NCI-H2081 (cell line): ENCODE data around the gene PIEZO1.

ENCODE experiments used
- DNase-seq, 2 experiments: peaks; one replicate each; lab custom pipeline; 2025; lab: John Stamatoyannopoulos, UW

Gene PIEZO1

GRCh38 chr16:88700636-88701482 is 84.2 kb downstream of the PIEZO1 start:
- DNase-seq, result no peak

DNA sequence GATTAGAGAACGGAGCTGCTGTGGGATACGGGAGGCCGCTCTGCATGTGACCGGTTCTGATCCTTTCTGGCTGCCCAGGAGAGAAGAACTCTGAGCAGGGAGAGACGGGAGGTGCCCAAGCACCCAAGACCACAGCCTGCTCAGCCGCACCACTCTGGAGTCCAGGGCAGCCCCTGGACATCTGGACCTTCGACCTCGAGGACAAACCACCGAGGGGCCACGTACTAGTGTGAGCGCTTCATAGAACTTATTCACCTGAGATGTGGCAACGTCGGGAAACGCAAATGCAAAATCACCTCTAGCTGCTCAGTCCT is 84.7 kb downstream of the PIEZO1 start:
- no peak for DNase-seq

GRCh38 chr16:88699180-88699579 is 85.8 kb downstream of the PIEZO1 start:
- DNase-seq, result no peak

GRCh38 chr16:88698646-88699045 is 86.4 kb downstream of the PIEZO1 start:
- no peak for DNase-seq

DNA sequence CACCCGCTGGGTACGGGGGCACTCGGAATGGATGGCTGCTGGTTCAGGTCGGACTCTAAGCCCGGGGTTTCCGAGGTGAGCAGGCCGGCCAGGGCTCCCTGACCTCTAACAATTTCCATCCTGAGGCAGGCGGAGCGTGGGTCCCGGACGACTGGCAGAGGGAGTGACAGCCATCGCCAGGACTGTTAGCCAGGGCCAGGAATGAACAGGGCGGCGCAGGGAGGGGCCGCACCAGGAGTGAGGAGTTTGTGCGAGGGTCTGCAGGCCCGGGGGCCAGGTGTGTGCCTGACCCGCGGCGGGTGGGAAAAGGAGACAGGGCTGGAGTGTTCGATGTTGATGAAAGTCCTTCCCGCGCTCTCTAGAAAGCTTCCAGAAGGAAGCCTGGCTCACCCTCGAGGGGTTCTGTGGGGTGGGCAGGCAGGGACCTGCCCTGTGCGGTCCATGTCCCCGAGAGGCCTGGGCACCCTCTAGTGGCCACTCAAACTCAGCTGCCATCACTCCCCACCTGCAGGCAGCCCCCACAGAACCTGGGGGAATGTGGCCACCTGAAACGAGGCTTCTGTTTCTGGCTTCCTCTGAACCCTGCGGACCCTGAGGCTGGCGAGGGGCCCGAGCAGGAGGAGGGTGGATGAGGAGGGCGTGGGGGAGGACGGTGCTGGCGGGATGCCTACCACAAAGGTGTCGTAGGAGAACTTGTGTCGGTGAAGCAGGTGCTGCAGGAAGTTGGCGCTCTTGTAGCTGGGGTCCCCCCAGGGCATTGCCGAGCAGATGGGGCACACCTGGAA is 87.0 kb downstream of the PIEZO1 start:
- DNase-seq, result no peak

DNA sequence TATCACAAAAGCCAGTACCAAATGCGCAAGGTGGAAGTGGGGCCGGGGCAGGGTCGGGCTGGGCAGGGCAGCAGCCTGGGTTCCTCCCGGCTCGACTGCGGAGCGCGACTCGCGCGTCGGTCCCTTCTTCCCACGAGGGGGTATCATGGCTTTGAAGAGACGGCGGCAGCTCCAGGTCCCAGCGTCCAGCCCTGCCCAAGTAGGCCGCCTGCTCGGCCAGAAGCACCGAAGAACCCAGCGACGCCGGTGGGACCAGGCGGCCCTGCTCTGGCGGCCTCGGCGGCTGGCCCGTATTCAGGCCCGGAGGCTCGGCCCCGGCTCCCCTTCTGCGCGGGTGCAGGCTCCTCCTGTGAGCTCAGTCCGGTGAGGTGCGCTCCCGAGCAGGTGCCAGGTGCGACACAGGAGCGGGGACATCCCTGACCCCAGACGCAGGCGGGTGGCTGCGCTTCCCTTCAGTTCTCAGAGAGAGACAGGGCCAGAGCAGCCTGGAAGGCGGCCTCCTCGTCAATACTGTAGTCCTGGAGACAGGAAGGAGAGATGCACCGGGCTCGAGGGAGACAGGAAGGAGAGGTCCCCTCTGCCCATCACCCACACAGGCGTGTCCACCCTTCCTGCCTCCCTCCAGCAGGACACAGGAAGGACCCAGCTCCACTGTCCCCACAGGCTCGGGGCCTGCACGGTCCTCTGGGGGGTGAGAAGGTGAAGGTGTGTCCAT is 87.7 kb downstream of the PIEZO1 start:
- DNase-seq, result no peak

GRCh38 chr16:88696441-88696840 is 88.6 kb downstream of the PIEZO1 start:
- DNase-seq, result no peak

- DNase-seq, result no peak
These were observed 89.3 kb downstream of the PIEZO1 start for GRCh38 chr16:88695753-88696152.

DNA sequence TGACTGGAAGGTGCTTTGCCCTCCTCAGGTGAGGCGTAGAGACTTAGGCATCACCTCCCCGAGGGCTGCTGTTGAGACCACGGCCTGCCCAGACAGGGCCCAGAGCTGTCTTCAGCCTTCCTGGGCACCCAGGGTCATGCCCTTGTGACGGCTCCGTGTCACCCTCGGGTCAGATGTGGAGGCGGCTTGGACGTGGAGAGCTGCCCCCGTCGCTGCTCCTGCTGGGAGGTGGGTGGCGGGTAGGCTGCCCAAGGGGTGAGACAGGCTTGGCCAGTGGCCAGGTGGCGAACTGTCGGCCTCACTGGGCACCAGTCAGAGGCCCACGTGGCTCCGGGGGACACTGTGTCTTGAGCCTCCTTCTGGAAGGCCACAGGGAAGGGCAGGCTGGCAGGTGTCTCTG is 89.8 kb downstream of the PIEZO1 start:
- DNase-seq, result no peak

DNA sequence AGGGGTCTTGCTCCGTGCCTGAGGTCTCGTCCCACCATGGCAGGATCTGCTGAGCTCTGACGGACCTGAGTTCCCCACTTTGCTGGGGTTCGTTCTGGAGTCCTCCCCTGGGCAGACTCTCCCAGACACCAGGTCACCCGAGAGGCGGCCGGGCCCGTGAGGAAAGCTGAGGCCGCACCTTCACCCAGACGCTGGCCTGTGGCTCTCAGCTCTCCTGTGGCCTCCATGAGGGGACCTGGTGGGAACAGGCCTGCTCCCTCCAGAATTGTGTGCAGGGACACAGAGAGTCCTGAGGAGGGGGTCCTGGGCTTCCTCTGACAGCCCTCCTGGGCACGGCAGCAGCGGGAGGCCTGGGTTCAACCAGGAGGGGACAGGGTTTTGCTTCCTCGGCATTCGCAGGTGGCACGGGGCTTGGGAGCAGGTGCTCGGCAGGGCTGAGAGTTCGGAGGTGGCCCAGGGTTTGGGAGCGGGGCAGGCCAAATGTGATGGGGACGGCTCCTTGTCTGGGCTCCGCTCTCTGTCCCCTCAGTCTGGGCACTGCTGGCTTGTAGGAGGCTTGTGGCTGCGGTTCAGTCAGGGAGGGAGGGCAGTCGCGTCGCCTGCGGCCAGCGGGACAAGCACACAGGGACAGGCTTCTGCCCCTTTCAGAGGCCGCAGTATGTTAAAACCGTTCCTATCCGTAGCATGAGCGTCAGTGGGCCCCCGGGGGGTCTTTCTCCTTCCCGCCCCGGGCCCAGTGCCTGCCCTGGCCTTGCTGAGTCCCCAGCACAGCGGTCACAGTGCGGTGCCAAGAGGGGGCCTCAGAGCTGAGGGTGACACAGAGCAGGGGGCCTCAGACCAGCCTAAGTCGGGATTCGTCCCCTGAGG is 90.6 kb downstream of the PIEZO1 start:
- DNase-seq, result no peak

- no peak for DNase-seq
These were observed 91.4 kb downstream of the PIEZO1 start for GRCh38 chr16:88693420-88694177.

- no peak for DNase-seq
These were observed 92.2 kb downstream of the PIEZO1 start for GRCh38 chr16:88692861-88693260.

DNA sequence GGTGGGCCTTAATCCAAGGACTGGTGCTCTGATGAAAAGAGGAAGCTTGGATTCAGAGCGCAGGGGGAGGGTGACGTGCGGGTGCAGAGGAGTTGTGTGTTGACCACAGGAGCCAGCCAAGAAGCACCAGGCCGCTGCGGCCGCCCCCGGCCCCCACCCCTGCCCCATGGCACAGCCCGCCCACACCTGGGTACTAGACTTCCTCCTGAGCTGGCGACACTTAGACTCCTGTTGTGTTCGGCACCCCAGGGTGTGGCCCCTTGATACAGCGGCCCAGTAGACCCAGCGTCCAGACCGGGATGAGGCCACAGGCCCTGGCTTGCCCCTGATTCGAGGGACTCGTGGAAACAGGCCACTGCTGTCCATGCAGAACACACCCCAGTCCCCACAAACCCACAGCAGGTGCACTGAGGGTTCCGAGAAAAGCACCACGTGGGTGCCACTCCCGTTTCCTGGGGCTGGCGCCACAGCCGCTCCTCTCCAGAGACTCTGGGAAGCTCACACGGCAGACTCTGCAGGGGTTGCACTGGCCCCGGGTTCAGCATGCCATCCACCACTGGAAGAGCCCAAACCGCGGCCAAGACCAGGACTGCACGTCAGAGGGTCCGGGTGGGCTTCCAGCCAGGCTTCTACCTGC is 93.0 kb downstream of the PIEZO1 start:
- DNase-seq, result no peak

DNA sequence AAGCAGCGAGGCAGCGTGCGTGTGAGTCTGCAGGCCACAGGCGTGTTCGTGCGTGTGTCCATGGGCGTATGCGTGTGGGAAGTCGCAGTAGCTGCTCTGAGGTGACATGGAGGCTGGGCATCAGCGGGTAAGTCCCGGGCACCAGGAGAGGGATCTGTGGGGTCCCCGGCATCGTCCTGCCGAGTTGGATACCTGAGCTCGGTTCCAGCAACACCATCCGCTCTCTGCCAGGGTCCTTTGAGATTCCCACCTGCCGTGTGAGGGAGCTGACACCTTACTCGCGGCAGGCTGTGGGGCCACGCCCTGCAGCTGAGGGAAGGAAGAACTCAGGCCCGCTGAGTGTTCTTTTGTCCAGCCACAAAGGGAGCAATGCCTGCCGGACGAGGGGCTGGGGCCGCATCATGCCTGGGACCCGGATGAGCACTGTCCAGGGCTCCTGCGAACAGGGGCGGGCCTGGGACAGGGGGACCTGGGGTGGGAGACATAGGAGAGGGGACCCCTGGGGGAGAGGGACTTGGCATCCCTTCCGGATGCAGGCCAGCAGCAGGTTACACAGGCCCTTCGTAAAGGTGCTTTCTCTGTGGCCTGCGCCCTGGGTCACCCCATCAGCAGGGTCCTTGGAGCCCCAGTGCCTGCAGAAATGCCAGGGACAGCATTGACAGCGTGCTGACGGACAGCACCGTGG is 93.7 kb downstream of the PIEZO1 start:
- no peak for DNase-seq

GRCh38 chr16:88690341-88691128 is 94.5 kb downstream of the PIEZO1 start:
- no peak for DNase-seq

GRCh38 chr16:88688013-88688778 is 96.8 kb downstream of the PIEZO1 start:
- DNase-seq, result peak; percentile 54 to 69

DNA sequence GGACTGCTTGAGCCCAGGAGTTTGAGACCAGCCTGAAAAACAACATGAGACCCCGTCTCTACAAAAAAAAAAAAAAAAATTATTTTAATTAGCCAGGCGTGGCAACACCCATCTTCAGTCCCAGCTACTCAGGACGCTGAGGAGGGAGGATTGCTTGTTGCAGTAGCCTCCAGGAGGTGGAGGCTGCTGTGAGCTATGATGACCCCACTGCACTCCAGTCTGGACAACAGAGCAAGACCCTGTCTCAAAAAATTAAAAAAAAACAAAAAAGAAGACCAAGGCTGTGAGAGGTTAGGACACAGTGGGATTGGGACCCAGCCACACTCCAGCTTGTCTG is 97.4 kb downstream of the PIEZO1 start:
- no peak for DNase-seq

DNA sequence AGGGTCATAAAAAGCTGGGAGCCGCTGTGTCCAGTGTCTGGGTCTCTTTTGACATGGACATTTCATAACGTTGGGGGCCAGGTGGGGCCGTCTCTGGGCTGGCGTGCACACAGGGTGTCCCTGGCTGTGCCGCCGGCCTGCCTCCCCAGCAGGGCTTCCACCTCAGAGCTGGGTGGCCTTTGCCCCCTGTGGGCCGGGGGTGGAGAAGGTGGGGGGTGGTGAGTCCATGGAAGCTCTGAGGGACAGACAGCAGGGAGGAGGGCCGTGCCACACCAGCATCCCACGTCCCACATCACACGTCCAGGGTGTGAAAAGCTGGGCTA is 97.8 kb downstream of the PIEZO1 start:
- no peak for DNase-seq
